ENCODE measurements around the gene TDRD12. TPM values are rescaled to one million over a fixed set of nuclear protein-coding genes. Genes with fewer than 3 reads are reported as not detected.

The TDRD12 gene
- total RNA-seq, 1 experiment from 2014 or later, result 0.33 TPM

DNA sequence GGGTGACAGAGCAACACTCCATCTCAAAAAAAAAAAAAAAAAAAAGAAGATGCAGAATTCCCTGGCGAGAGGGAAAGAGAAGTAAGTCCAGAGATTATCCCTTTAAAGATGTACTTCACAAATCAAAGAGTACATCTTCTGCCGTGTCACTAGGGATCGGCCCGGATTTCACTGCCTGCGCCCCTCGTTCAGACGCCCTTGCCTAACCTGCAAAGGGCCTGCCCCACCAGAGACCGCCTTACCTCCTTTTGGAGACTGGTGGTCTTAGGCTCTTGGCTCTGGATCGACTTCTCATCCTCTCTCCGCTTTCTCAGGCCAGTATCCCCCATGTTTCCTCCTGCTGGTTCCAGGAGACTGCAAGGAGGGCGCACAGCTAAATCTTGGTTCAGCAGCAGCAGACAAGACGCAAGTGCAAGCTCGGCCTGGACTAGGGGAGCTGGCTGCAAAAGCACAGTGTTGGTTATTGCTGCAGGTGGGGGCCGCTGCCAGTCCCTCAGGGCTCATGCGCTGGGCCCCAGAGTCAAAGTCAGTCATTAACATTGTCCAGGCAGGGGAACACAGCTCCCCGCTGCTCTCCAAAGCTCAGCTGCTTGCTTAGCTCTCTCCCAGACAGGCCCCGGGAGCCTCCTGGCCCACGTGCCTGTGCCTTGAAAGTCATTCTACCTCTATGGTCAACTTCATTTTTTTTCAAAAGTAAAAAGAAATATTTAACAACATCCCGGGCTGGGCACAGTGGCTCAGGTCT is 148.8 kb downstream of the TDRD12 start:
- ChIA-PET CTCF (no interaction called here), POLR2A (ENCODE audit: unreplicated experiment) (no interaction called here)
- Histone ChIP-seq H3F3A (ENCODE audit: insufficient read depth, low read depth) (no peaks in the 10 kb centered on the region), H3K9me3 (ENCODE audit: insufficient read depth, low read depth) (no peaks in the 10 kb centered on the region), H3K36me3 (ENCODE audit: low read depth) (no peaks in the 10 kb centered on the region), H4K20me1 (ENCODE audit: insufficient read depth) (no peaks in the 10 kb centered on the region), H3K27ac (no peak overlapping the region), H3K79me2 (ENCODE audit: low read depth) (no peaks in the 10 kb centered on the region), H3K27me3 (ENCODE audit: insufficient read depth, low read depth) (no peaks in the 10 kb centered on the region), H3K4me1 (replicated peaks; ENCODE audit: insufficient read depth) (no peaks in the 10 kb centered on the region), H3K4me3 (no peak overlapping the region), H2AFZ (no peak overlapping the region), H3K4me2 (no peak overlapping the region), H3K9me2 (ENCODE audit: insufficient read depth) (no peaks in the 10 kb centered on the region)
- intact Hi-C loops (cut with micrococcal nuclease; ENCODE audit: unreplicated experiment), result no loop called here
- no peak for DNase-seq
- no peak for TF ChIP-seq EZH2 (IDR thresholded peaks at IDR 0.05; ENCODE audit: low read depth)
- TF ChIP-seq, protein P1, sequence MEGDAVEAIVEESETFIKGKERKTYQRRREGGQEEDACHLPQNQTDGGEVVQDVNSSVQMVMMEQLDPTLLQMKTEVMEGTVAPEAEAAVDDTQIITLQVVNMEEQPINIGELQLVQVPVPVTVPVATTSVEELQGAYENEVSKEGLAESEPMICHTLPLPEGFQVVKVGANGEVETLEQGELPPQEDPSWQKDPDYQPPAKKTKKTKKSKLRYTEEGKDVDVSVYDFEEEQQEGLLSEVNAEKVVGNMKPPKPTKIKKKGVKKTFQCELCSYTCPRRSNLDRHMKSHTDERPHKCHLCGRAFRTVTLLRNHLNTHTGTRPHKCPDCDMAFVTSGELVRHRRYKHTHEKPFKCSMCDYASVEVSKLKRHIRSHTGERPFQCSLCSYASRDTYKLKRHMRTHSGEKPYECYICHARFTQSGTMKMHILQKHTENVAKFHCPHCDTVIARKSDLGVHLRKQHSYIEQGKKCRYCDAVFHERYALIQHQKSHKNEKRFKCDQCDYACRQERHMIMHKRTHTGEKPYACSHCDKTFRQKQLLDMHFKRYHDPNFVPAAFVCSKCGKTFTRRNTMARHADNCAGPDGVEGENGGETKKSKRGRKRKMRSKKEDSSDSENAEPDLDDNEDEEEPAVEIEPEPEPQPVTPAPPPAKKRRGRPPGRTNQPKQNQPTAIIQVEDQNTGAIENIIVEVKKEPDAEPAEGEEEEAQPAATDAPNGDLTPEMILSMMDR (conservative IDR thresholded peaks at IDR 0.05), result no peak
- no TSS peak for BruUV-seq (replicated peaks)

DNA sequence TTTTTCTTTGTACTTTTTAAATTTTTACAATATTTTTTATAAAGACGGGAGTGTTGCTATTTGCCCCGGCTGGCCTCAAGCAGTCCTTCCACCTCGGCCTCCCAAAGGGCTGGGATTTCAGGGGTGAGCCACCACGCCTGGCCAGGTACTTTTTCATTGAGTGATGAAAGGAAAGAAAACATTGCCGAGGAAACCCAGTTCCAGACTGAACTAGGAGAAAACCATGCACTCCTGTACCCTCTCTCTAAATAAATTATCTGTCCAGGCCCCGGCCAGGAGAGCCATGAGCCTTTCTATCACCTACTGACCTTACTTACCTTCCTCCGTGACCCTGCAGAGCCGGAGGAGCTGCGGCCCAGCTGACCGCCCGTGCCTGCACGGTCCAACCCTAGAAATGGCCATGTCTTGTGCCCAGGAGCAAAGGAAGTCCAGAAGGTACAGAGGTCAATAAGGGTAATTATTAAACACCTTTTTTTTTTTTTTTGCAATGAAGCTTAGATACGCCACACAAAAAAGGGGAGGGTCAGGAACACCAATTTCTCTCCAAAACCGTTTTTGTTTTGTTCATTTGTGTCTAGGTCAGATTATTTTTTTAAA is 149.9 kb downstream of the TDRD12 start, which contains the start of gene SLC7A9:
SLC7A9 (minus strand) TSS at position 399 of the 597 bp plus-strand sequence. CDS start 1,233 bp downstream, outside the sequence.
- no TSS peak for BruUV-seq (replicated peaks)
- ChIA-PET CTCF (no interaction called here), POLR2A (ENCODE audit: unreplicated experiment) (no interaction called here)
- H3K36me3 ChIP-seq (ENCODE audit: low read depth), result no peaks in the 10 kb centered on the region
- H2AFZ ChIP-seq, result no peak within 1 kb of the TSS
- H3K27me3 ChIP-seq (ENCODE audit: insufficient read depth, low read depth), result no peaks in the 10 kb centered on the region
- H3K79me2 ChIP-seq (ENCODE audit: low read depth), result no peaks in the 10 kb centered on the region
- no peak within 1 kb of the TSS for H3K4me2 ChIP-seq
- H3K9me2 ChIP-seq (ENCODE audit: insufficient read depth), result no peaks in the 10 kb centered on the region
- no peaks in the 10 kb centered on the region for H3K4me1 ChIP-seq (replicated peaks; ENCODE audit: insufficient read depth)
- no peak within 1 kb of the TSS for H3K4me3 ChIP-seq
- no peak for TF ChIP-seq EZH2 (IDR thresholded peaks at IDR 0.05; ENCODE audit: low read depth)
- TF ChIP-seq, protein P1 (conservative IDR thresholded peaks at IDR 0.05), result no peak
- H3F3A ChIP-seq (ENCODE audit: insufficient read depth, low read depth), result no peaks in the 10 kb centered on the region
- no peak within 1 kb of the TSS for H3K27ac ChIP-seq
- H4K20me1 ChIP-seq (ENCODE audit: insufficient read depth), result no peaks in the 10 kb centered on the region
- intact Hi-C loops (cut with micrococcal nuclease; ENCODE audit: unreplicated experiment), result no loop called here
- DNase-seq, result no peak
- H3K9me3 ChIP-seq (ENCODE audit: insufficient read depth, low read depth), result no peaks in the 10 kb centered on the region

DNA sequence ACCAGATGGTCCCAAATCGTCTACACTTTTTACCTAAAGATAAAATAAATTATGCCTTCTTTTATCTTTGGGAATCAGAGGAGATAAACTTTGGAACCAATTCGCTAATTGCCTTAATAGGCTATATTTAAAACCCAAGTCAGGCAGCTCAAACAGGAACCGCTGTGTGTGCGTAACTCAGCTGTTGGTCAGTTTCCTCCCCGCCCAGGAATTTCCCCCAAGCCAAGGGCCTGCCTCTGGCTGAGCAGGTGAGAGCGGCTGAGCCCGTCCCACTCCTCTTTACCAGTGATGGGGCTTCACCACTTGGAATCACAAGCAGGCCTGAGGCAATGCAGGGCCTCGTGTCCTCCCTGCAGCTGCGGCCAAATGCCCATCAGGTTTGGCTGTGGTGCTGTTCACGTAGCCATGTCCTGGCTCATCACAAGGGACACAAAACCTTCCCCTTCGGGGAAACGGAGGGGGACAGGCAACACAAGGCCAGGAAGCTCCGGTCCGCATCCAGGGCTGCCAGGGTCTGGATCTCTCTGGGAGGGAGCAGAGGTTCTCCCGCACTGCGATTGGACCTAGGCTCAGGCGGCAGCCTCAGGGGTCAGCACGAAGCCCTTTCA is 150.5 kb downstream of the TDRD12 start:
- ChIA-PET POLR2A (ENCODE audit: unreplicated experiment) (no interaction called here), CTCF (no interaction called here)
- Histone ChIP-seq H4K20me1 (ENCODE audit: insufficient read depth) (no peaks in the 10 kb centered on the region), H3K9me2 (ENCODE audit: insufficient read depth) (no peaks in the 10 kb centered on the region), H3K79me2 (ENCODE audit: low read depth) (no peaks in the 10 kb centered on the region), H2AFZ (no peak overlapping the region), H3K4me2 (no peak overlapping the region), H3K27ac (no peak overlapping the region), H3K4me1 (replicated peaks; ENCODE audit: insufficient read depth) (no peaks in the 10 kb centered on the region), H3K9me3 (ENCODE audit: insufficient read depth, low read depth) (no peaks in the 10 kb centered on the region), H3K27me3 (ENCODE audit: insufficient read depth, low read depth) (no peaks in the 10 kb centered on the region), H3K4me3 (no peak overlapping the region), H3K36me3 (ENCODE audit: low read depth) (no peaks in the 10 kb centered on the region), H3F3A (ENCODE audit: insufficient read depth, low read depth) (no peaks in the 10 kb centered on the region)
- DNase-seq, result no peak
- no TSS peak for BruUV-seq (replicated peaks)
- TF ChIP-seq, protein P1 (conservative IDR thresholded peaks at IDR 0.05), result no peak
- no peak for TF ChIP-seq EZH2 (IDR thresholded peaks at IDR 0.05; ENCODE audit: low read depth)
- intact Hi-C loops (cut with micrococcal nuclease; ENCODE audit: unreplicated experiment), result no loop called here

All from PC-9 (cell line).